HG02642 (cell line): Measurements from ENCODE around the gene FAM13A.

Source experiments
- ATAC-seq: cut with Tn5 transposase; IDR thresholded peaks from one replicate; pipeline ENCODE4 v1.9.1; 2021; ENCODE audit warnings: mild to moderate bottlenecking; ENCODE audit not compliant: unreplicated experiment, poor library complexity

The FAM13A gene

DNA sequence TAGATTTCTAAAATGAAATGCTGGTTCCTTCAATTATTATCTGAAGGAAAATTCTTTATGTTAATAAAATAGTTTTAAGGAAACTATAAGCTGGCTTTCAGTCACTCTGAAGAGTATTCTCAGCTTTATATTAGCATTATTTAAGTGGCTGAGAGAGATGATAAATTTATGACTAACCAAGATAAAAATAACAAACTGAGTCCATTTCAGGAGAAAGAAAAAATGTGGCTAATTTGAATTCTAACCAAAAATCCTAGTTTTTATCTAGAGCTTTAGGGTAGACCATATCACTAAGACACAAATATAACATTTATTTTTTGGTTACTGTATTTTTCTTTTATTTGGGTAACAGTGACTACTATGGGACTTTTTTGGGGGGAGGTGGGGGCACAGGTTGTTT is 299.9 kb downstream of the FAM13A start:
- ATAC-seq, result no peak

- no peak for ATAC-seq
These were observed 300.8 kb downstream of the FAM13A start for GRCh38 chr4:88756149-88756548.

DNA sequence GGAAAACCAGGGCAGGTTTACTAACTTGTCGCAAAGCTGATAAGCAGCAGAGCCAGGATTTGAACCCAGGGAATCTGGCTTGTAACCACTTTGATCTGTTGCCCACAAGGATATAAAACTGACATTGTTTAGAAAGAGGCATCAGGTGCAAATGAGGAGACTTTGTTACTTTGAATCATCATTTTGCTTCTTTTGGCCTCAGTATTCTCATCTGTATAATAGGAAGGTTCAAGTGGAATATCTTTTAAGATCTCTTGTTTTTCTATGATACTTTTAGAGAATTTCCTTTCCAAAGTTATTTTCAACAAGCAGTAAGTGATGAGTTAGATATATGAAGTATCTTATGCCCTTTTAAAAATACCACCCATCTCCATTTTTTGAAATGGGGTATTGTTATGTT is 301.5 kb downstream of the FAM13A start:
- ATAC-seq, result no peak

DNA sequence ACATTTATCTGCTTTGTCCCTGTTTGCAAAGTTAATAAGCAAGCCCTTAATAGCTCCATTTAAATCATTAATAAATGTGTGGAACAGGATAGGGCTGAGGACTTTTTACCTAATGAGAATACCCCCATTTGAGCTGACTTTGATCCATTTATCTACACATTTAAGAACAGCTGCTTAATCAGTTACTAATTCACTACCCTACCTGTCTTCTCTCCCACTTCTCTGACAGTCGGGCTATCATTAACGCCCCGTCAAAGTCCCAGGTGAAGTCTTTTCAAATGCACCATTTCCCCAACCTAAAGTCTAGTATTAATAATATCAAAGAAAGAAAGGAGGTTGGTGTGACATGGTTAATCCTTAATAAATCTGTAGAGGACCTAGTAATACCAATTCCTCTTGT is 302.2 kb downstream of the FAM13A start:
- no peak for ATAC-seq

DNA sequence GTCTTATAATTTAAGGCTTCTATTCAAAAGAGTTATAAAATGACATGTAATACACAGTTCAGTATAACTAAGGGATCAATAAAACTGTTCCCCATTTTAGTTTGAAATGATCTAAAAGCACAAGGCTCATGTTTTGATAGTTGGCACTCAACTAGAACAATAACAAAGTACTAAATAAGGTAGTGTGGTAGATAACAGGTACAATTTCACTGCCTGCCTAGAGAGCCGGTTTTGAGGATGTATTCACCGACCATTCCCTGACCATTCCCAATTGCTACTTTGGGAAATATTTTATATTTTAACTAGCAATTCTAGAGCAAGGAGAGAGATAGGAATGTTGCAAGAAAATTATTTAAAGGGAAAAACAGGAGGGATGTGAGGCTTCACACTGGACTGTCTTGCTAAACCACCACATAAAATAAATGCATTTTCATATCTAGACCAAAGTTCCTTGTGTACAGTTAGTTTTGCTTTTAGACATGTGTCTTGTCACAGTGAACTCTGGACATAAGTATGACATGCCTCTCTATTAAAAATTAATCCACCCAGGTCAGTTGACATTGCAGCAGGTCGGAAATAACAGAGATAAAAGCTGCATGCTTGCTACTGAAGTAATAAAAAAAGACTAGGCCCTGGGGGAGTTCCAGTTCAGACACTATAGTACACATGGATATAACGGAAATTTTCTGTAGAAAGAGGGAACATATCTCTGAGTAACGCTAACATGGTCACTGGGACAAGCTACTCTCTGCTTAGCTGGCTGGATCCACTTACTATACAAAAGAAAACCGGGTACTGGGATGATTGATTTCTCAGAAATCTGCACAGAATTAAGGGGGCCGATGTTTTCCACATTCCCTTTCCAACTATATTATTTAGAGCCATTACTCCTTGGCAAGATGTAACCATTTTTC is 303.1 kb downstream of the FAM13A start:
- ATAC-seq, result no peak

DNA sequence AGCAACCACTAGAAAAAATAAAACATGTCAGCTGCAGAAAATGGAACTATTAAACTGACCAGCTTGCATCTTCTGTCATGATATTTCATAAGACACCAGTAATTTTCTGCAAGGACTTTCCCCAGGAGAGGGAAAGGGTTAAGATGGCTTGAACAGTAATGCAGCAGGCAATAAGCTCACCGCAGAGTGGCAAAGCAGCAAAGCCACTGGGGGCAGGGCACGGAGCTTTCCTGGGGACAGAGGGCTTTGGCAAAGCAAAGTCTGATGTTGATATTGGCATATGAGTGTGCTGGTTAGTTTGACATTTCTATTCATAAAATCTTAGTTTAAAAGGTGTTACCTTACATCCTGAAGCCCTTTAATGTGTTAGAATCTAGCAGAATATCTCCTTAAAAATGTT is 304.2 kb downstream of the FAM13A start:
- ATAC-seq, result no peak

- no peak for ATAC-seq
These were observed 304.9 kb downstream of the FAM13A start for GRCh38 chr4:88752076-88752463.

DNA sequence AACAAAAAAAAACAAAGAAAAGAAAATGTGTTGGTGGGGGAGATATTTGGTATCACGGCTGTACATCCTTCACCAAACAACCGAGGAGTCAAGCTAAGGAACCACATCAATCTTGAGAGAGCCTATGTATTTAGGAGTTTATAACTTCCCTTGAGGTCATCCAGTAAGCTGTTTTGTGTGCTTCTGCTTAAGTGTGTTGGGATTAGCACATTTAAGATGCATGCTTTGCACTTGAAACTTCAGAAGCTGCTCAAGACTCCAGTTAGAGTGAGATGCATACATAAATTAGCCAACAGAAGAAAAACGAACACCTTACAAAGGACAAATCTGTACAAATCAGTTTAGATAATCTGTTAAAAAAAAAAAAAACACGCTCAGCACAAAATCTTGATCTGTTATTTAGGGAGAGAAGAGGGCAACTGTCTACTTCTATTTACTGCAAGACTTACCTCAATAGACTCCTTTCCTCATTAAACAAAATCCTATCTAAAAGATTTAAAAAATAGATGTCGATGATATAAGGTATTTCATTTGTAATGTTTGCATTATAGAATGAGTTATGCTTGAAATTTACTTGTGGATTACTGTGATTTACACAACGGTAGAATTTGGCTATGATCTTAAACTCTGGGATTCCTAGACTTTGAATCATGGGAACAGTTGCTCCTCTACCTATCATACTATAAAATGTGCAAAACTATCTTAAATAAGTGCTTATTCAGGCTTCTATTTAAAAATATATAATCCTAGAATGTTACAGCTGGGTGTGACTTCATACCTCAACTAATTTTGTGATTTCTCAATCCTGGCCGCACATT is 305.5 kb downstream of the FAM13A start:
- ATAC-seq, result no peak

DNA sequence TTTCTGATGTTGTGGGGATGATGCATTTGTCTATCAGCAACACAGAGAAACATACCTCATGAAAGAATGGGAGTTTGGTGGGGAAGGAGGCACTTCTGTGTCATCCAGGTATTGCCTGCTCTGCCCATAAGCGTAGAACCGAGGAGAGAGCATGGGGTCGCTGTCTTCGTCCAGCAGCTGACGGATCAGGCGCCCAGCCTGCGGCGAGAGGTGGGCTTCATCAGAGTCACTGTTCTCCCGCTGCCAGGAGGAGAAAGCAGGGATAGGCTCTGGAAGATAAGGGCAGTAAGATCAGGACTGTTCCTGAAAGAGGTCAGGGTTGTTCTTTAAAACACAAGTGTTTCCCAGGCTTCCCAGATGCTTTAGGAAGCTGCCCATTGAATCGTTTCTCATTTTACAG is 306.6 kb downstream of the FAM13A start:
- no peak for ATAC-seq

GRCh38 chr4:88747351-88747750 is 309.6 kb downstream of the FAM13A start:
- no peak for ATAC-seq

- no peak for ATAC-seq
These were observed 310.8 kb downstream of the FAM13A start for GRCh38 chr4:88746206-88746605.

- no peak for ATAC-seq
These were observed 311.3 kb downstream of the FAM13A start for GRCh38 chr4:88745581-88746163.

GRCh38 chr4:88745175-88745574 is 311.8 kb downstream of the FAM13A start:
- no peak for ATAC-seq

GRCh38 chr4:88744609-88745008 is 312.4 kb downstream of the FAM13A start:
- ATAC-seq, result no peak

GRCh38 chr4:88743696-88744095 is 313.3 kb downstream of the FAM13A start:
- ATAC-seq, result no peak

- no peak for ATAC-seq
These were observed 314.4 kb downstream of the FAM13A start for GRCh38 chr4:88742561-88742960.

DNA sequence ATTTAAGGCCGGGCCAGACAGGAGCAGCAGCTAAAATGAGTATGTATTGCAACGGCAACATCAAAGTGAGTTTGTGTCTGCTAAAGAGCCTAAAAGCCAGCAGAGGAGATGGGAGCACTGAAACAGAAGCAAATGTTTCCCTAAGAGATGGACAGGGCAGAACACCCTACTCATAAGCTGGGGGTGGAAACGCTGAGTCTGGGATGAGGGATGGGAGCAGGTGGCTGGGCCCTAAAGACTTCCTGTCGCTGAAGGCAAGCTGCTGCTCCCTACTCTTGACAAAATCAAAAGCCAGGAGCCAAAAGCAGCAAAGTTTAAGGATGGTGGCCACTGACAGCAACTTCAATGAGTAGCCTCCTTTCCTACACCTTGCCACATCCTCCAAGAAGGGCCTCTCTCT is 318.8 kb downstream of the FAM13A start:
- no peak for ATAC-seq

- ATAC-seq, result peak; percentile 94
These were observed 319.6 kb downstream of the FAM13A start for GRCh38 chr4:88737307-88737941.

DNA sequence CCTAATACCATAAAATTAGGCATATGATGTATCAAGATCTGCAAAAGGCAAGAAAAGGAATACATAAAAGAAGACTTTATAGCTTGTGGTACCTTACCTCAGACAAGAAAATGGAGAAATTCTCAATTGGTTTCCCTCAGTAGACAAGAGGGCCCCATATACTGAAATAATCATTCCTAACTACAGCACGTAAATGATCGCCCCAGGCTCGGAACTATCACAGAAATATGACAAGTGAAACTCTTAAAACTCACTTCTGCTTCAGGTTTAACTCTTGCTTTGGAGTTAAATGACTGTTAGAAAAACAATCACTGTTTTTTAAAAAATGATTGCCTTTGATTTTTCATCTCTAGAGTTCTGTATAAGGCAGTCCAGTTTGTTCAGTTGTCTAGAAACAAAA is 320.7 kb downstream of the FAM13A start:
- ATAC-seq, result no peak

GRCh38 chr4:88735564-88735963 is 321.4 kb downstream of the FAM13A start:
- ATAC-seq, result no peak
